ENCODE results near the gene USP54.

DNA sequence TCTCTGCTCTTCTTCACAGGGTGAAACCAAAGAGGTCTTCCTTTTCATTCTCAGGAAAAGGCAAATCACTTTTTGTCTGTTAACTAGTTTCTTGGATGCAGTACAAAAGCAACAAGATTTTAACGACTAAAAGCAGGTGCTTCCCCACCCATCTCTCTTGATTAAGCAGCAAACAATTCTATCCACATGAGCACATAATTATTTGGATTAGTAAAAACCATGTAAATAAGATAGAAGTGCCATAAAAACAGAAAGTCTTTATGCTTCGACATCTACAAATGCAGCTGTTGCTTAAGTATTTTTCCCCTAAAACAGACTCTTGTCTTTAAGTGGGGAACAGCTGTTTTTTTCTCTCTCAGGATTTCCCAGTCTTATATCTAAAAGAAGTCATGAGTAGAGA is 37.4 kb downstream of the USP54 start:
- TF ChIP-seq, protein P1, sequence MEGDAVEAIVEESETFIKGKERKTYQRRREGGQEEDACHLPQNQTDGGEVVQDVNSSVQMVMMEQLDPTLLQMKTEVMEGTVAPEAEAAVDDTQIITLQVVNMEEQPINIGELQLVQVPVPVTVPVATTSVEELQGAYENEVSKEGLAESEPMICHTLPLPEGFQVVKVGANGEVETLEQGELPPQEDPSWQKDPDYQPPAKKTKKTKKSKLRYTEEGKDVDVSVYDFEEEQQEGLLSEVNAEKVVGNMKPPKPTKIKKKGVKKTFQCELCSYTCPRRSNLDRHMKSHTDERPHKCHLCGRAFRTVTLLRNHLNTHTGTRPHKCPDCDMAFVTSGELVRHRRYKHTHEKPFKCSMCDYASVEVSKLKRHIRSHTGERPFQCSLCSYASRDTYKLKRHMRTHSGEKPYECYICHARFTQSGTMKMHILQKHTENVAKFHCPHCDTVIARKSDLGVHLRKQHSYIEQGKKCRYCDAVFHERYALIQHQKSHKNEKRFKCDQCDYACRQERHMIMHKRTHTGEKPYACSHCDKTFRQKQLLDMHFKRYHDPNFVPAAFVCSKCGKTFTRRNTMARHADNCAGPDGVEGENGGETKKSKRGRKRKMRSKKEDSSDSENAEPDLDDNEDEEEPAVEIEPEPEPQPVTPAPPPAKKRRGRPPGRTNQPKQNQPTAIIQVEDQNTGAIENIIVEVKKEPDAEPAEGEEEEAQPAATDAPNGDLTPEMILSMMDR (IDR thresholded peaks at IDR 0.05) = no peak
- TF ChIP-seq POLR2A (IDR thresholded peaks at IDR 0.05) = no peak

Measured in testis (tissue), 2 donors.